Glutamatergic neuron (in vitro differentiated cells): ENCODE data around the gene SLIRP. TPM values are rescaled to one million over a fixed set of nuclear protein-coding genes. Genes with fewer than 3 reads are reported as not detected.

Source experiments
- DNase-seq: peaks from one replicate; pipeline ENCODE4 v3.0.0; 2022
- H3K27ac Mint-ChIP-seq: one replicate; pipeline ENCODE4 v1.8.0; 2020; ENCODE audit warnings: mild to moderate bottlenecking, mixed read lengths, inconsistent platforms; ENCODE audit not compliant: unreplicated experiment
- H3K27me3 Mint-ChIP-seq: one replicate; pipeline ENCODE4 v1.8.0; 2020; ENCODE audit warnings: mild to moderate bottlenecking, moderate library complexity, mixed read lengths, inconsistent platforms; ENCODE audit not compliant: unreplicated experiment
- H3K36me3 Mint-ChIP-seq: one replicate; pipeline ENCODE4 v1.8.0; 2020; ENCODE audit warnings: mild to moderate bottlenecking, mixed read lengths, inconsistent platforms; ENCODE audit not compliant: unreplicated experiment
- H3K4me1 Mint-ChIP-seq: one replicate; pipeline ENCODE4 v1.8.0; 2020; ENCODE audit warnings: mild to moderate bottlenecking, low read depth, mixed read lengths, inconsistent platforms; ENCODE audit not compliant: unreplicated experiment
- H3K4me3 Mint-ChIP-seq: one replicate; pipeline ENCODE4 v1.8.0; 2020; ENCODE audit warnings: mild to moderate bottlenecking, mixed read lengths, inconsistent platforms; ENCODE audit not compliant: unreplicated experiment
- H3K9me3 Mint-ChIP-seq: one replicate; pipeline ENCODE4 v1.8.0; 2020; ENCODE audit warnings: mild to moderate bottlenecking, moderate library complexity, mixed read lengths, inconsistent platforms; ENCODE audit not compliant: unreplicated experiment
- CTCF ChIP-seq: fragments of 200-600 bp; sonication (generic); IDR thresholded peaks from one replicate; pipeline ENCODE4 v1.5.0; 2021; ENCODE audit not compliant: partially characterized antibody, unreplicated experiment
- total RNA-seq: library from RNA; stranded (reverse); fragmentation: NEBNext Ultra II Directional; extraction: Animal tissue kit (Norgen Biotek cat#: 25700); gene quantifications from one replicate; pipeline ENCODE4 v1.2.1, GENCODE V29; 2021; ENCODE audit not compliant: unreplicated experiment

The SLIRP gene
- total RNA-seq, 1 donor from 2014 or later = 126 TPM

GRCh38 chr14:77763316-77763715, 55.4 kb downstream of the SLIRP start:
- H3K36me3 Mint-ChIP-seq = no peaks in the 10 kb centered on the region
- TF ChIP-seq CTCF = no peak
- H3K4me3 Mint-ChIP-seq = no peak overlapping the region
- H3K27ac Mint-ChIP-seq = no peak overlapping the region
- DNase-seq = no peak
- no peaks in the 10 kb centered on the region for H3K4me1 Mint-ChIP-seq
- H3K27me3 Mint-ChIP-seq = peaks cover 5% of the 10 kb centered on the region
- H3K9me3 Mint-ChIP-seq = peaks cover 5% of the 10 kb centered on the region

GRCh38 chr14:77763978-77764377, 56.1 kb downstream of the SLIRP start:
- Mint-ChIP-seq H3K4me1 (no peaks in the 10 kb centered on the region), H3K27ac (no peak overlapping the region), H3K27me3 (peaks cover 5% of the 10 kb centered on the region), H3K36me3 (no peaks in the 10 kb centered on the region), H3K9me3 (peaks cover 5% of the 10 kb centered on the region), H3K4me3 (no peak overlapping the region)
- no peak for TF ChIP-seq CTCF
- DNase-seq = no peak

Other genes with a start within 250 kb of the SLIRP start
- gene ISM2, start 209.3 kb upstream of the SLIRP start, total RNA-seq = not detected
- gene SPTLC2, start 91.5 kb upstream of the SLIRP start, total RNA-seq = 33.9 TPM
- 16.0 TPM for gene ALKBH1, start 80 bp upstream of the SLIRP start, total RNA-seq
- gene SNW1, start 53.1 kb downstream of the SLIRP start, total RNA-seq = 71.8 TPM
- gene ADCK1, start 92.0 kb downstream of the SLIRP start, total RNA-seq = 5.6 TPM